Epithelial cell of proximal tubule (primary cell): Measurements from ENCODE around the gene ADIPOQ. TPM values are rescaled to one million over a fixed set of nuclear protein-coding genes. Genes with fewer than 3 reads are reported as not detected.
A peak's percentile ranks its signal among the peaks of the same experiment; 100 is the strongest.
"Not testable (repeated sequence)": the region's sequence is repeated elsewhere in the genome, so short reads cannot be mapped to it uniquely, and the experiment has no call there.

Source experiments
- DNase-seq: peaks from one replicate; pipeline ENCODE4 v3.0.0-alpha.2; 2011; ENCODE audit warnings: low read depth
- H3K4me3 ChIP-seq: 2 replicates; pipeline ENCODE4 v1.5.1; 2011; ENCODE audit warnings: low read depth, mild to moderate bottlenecking, low read length
- CTCF ChIP-seq: conservative IDR thresholded peaks from 2 replicates; pipeline ENCODE4 v1.5.1; 2012; ENCODE audit warnings: low read depth, mild to moderate bottlenecking, low read length
- total RNA-seq: library from RNA; depleted of rRNA; stranded (reverse); fragments of >200 nt; gene quantifications from 2 replicates; pipeline ENCODE4 v1.2.3, GENCODE V29; 2015

Gene ADIPOQ
- total RNA-seq, 1 donor from 2014 or later = not detected

DNA sequence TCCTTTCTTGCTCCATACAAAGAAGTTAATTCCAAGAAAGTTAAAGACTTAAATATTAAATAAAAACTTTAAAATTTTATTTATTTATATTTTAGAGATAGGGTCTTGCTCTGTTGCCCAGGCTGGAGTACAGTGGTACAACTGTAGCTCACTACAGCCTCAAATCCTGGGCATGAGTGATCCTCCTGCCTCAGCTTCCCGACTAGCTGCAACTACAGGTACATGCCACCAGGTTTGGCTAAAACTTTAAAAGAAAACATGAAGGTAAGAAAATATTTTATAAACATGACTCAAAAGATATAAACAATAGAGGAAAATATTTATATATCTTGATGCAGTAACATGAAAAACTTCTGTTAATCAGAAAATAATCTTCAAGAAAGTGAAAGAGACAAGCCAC is 33.2 kb downstream of the ADIPOQ start:
- no peak overlapping the region for H3K4me3 ChIP-seq
- DNase-seq = no peak
- TF ChIP-seq CTCF = no peak

DNA sequence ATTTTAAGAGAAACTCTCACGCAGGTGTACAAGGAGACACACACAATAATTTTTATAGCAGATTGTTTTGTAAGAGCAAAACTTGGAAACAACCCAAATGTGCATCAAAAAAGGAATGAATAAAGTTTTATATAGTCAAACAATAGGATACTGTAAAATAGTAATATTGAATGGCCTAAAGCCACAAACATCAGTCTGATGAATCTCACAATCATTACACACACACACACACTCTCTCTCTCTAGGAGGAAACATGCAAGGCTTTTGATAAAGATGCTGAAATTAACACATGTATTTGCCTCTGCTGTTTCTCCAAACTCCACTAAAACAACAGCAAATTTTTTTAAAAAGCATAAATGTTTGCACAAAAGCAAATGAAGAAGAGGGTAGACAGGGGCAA is 37.3 kb downstream of the ADIPOQ start:
- H3K4me3 ChIP-seq = no peak overlapping the region
- no peak for DNase-seq
- no peak for TF ChIP-seq CTCF

GRCh38 chr3:186880406-186880805 is 37.9 kb downstream of the ADIPOQ start:
- H3K4me3 ChIP-seq = no peak overlapping the region
- TF ChIP-seq CTCF = no peak
- no peak for DNase-seq

DNA sequence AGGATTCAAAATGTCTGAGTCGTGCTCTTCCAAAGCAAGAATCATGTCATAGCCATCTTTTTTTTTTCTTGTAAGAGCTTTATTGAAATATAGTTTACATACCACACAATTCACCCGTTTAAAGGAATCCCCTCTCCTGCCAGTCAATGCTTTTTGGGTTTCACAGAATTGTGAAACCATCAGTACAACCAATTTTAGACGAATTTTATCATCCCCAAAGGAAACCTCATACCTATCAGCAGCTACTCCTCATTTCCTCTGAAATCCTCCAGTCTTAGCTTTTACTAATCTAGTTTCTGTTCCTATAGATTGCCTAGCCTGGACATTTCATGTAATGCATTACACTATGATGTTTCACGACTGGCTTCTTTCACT is 39.6 kb downstream of the ADIPOQ start:
- H3K4me3 ChIP-seq = no peak overlapping the region

DNA sequence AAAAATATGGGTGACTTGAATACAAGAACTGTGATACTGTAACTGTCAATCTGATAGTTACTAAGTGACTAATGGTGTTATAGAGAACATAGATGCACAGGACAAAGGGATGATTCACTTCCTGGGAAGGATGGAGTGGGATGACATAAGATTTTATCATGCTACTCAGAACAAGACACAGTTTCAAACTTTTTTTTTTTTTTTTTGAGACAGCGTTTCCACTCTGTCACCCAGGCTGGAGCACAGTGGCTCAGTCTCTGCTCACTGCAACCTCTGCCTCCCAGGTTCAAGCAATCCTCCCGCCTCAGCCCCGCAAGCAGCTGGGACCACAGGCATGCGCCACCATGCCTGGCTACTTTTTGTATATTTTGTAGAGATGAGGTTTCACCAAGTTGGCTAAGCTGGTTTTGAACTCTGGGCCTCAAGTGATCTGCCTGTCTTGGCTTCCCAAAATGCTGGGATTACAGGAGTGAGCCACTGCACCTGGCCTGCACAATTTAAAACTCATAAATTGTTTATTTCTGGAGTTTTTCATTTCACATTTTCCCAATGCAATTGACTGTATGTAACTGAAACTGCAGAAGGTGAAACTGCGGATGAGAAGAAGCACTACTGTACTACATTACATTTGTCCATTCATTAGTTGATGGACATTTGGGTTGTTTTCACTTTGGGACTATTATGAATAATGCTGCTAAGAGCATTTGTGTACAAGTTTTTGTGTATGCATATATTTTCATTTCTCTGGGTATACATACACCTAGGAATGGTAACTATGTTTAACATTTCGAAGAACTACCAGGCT is 40.6 kb downstream of the ADIPOQ start:
- DNase-seq = peak; percentile 46
- no peak for TF ChIP-seq CTCF

More for the DNA sequence above, 39.6 kb downstream of the ADIPOQ start:
- TF ChIP-seq CTCF = no peak
- DNase-seq = no peak

GRCh38 chr3:186883686-186884058 is 41.2 kb downstream of the ADIPOQ start:
- no peak for TF ChIP-seq CTCF
- DNase-seq = no peak
- H3K4me3 ChIP-seq = no peak overlapping the region

More for the DNA sequence above, 40.6 kb downstream of the ADIPOQ start:
- H3K4me3 ChIP-seq = no peak overlapping the region

GRCh38 chr3:186884868-186885267 is 42.4 kb downstream of the ADIPOQ start:
- H3K4me3 ChIP-seq, DNase-seq: not testable (repeated sequence)
